Upper lobe of right lung (tissue), 1 donor: Measurements from ENCODE around the gene A1BG. TPM values are rescaled to one million over a fixed set of nuclear protein-coding genes. Genes with fewer than 3 reads are reported as not detected.
"Not testable (repeated sequence)": the region's sequence is repeated elsewhere in the genome, so short reads cannot be mapped to it uniquely, and the experiment has no call there.

Source experiments
- ATAC-seq: fragments of 200-7000 bp; cut with Tn5 transposase; one replicate; pipeline ENCODE4 v1.9.1; 2020; ENCODE audit warnings: mild to moderate bottlenecking, moderate library complexity
- DNase-seq: peaks from one replicate; pipeline ENCODE4 v3.0.0-alpha.2; 2020
- H3K27ac ChIP-seq: fragments of 200-600 bp; one replicate; pipeline ENCODE4 v1.8.0; 2022
- H3K27me3 ChIP-seq: fragments of 200-600 bp; one replicate; pipeline ENCODE4 v1.8.0; 2022; ENCODE audit warnings: mild to moderate bottlenecking
- H3K36me3 ChIP-seq: fragments of 200-600 bp; one replicate; pipeline ENCODE4 v1.8.0; 2022
- H3K4me1 ChIP-seq: fragments of 200-600 bp; one replicate; pipeline ENCODE4 v1.8.0; 2022
- H3K4me3 ChIP-seq: fragments of 200-600 bp; one replicate; pipeline ENCODE4 v1.8.0; 2022; ENCODE audit warnings: mild to moderate bottlenecking
- H3K9me3 ChIP-seq: fragments of 200-600 bp; one replicate; pipeline ENCODE4 v1.8.0; 2022
- intact Hi-C: fragments of 100-400 bp; cut with DNase I; formaldehyde crosslinking; loops from one replicate; pipeline ENCODE4 v1.11.0; 2022
- total RNA-seq: library from RNA; stranded (reverse); fragmentation: NEBNext Ultra II Directional; extraction: Animal tissue kit (Norgen Biotek cat#: 25700); gene quantifications from one replicate; pipeline ENCODE4 v1.2.1, GENCODE V29; 2021
- TF ChIP-seq, protein P1 (sequence below): fragments of 200-600 bp; IDR thresholded peaks from one replicate; pipeline ENCODE4 v1.8.0; 2022; ENCODE audit warnings: antibody characterized with exemption
- donor health status: DM: no; HTN: yes; CAD: no; lungs with severe emphysema.

A1BG gene
- total RNA-seq, 1 donor from 2014 or later = 12.7 TPM

DNA sequence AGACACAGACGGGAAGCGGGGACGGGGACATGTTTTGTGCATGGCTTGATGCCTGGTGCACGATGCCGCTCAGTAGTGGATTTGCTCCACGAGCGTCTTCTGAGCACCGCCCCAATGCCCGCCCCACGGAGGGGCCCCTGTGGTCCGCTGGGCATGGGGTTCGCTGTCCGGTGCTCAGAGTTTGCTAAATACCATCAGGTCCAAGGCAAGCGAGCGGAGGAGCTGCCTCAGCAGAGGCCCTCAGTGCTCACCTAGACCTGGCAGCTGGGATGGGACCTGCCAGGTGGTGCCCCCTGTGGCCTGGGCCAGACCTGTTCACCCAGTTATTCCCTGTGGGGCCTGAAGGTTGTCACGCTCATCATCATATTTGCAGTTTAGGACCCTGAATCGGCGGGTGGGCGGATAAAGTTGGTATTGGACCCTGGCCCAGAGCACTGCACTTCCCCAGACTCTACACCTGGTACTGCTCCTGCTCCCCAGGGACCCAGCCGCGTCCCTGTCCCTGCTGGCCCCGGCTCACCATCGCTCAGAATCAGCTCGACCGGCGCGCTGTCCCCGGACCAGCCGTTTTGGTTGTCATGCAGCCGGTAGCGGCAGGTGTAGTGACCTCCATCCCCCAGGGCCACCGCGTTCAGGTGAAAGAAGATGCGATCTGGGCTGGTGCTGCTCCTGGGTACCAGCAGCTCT lies 2.3 kb downstream of the A1BG start:
- intact Hi-C loops = no loop called here
- Histone ChIP-seq H3K4me1 (peaks cover 7% of the 10 kb centered on the region), H3K9me3 (no peaks in the 10 kb centered on the region), H3K27me3 (peaks cover 14% of the 10 kb centered on the region), H3K4me3 (no peak overlapping the region), H3K27ac (no peak overlapping the region), H3K36me3 (no peaks in the 10 kb centered on the region)
- DNase-seq (no peak), ATAC-seq (no peak)
- TF ChIP-seq, protein P1, sequence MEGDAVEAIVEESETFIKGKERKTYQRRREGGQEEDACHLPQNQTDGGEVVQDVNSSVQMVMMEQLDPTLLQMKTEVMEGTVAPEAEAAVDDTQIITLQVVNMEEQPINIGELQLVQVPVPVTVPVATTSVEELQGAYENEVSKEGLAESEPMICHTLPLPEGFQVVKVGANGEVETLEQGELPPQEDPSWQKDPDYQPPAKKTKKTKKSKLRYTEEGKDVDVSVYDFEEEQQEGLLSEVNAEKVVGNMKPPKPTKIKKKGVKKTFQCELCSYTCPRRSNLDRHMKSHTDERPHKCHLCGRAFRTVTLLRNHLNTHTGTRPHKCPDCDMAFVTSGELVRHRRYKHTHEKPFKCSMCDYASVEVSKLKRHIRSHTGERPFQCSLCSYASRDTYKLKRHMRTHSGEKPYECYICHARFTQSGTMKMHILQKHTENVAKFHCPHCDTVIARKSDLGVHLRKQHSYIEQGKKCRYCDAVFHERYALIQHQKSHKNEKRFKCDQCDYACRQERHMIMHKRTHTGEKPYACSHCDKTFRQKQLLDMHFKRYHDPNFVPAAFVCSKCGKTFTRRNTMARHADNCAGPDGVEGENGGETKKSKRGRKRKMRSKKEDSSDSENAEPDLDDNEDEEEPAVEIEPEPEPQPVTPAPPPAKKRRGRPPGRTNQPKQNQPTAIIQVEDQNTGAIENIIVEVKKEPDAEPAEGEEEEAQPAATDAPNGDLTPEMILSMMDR = no peak

DNA sequence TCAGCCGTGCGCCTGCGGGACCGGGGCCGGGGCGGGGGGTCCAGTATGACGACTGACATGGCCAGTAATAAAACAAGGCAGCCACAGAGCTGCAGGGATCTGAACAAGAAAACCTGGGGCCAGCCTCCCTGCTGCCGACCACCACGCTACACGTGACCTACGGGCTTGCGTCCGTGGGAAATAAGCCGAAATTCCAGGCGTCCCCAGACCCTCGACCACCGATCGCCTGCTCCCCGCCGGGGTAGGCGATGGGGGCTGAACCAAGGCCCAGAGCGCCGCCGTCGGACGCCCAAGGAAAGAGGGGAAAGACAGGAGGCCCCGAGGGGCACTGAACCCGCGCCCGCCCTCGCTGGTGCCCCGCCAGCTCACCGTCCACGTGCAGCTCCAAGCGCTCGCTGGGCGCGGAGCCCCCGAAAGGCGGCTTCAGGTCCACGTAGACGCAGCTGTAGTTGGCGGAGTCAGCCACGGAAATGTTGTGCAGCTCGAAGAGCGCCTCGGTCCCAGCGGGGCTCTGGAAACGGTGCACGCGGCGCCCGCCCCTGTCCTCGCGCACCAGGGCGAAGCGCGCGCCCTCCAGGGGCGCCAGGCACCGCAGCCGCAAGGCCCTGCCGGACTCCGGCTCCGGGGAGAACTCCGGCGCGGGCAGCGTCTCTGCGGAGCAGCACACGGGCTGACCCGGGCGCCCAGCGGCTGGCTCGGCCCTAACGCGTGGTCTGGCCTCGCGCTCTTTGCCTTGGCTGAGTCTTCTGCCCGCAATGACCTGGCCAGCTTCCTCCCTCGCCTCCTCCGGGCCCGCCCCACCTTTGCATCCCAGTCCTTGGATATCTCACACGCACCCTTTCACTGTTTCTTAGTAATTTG lies 3.1 kb downstream of the A1BG start:
- Histone ChIP-seq H3K27me3 (peaks cover 14% of the 10 kb centered on the region), H3K4me1 (peaks cover 5% of the 10 kb centered on the region), H3K27ac (no peak overlapping the region), H3K36me3 (no peaks in the 10 kb centered on the region), H3K9me3 (no peaks in the 10 kb centered on the region), H3K4me3 (no peak overlapping the region)
- no peak for ATAC-seq
- TF ChIP-seq, protein P1 = no peak
- no peak for DNase-seq
- intact Hi-C loops = no loop called here

DNA sequence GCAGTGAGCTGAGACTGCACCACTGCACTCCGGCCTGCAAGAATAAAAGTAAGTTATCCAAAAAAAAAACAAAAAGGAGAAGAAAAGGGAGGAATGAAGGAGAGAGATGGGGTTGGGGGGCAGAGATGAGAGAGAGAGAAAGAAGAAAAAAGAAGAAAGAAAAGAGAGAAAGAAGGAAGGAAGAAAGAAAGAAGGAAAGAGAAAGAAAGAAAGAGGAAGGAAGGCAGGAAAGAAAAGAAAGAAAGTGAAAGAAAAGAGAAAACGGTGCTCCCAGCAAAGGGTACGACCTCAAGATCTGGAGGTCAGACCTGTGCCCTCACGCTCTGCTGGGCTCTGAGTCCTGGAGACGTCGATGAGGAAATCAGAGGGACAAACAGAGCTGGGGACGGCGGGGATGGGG lies 3.7 kb downstream of the A1BG start:
- no peaks in the 10 kb centered on the region for H3K36me3 ChIP-seq
- peaks cover 5% of the 10 kb centered on the region for H3K4me1 ChIP-seq
- H3K9me3 ChIP-seq = no peaks in the 10 kb centered on the region
- TF ChIP-seq, protein P1 = no peak
- ATAC-seq (no peak), DNase-seq (no peak)
- H3K4me3 ChIP-seq = no peak overlapping the region
- intact Hi-C loops = no loop called here
- peaks cover 14% of the 10 kb centered on the region for H3K27me3 ChIP-seq
- H3K27ac ChIP-seq = no peak overlapping the region

DNA sequence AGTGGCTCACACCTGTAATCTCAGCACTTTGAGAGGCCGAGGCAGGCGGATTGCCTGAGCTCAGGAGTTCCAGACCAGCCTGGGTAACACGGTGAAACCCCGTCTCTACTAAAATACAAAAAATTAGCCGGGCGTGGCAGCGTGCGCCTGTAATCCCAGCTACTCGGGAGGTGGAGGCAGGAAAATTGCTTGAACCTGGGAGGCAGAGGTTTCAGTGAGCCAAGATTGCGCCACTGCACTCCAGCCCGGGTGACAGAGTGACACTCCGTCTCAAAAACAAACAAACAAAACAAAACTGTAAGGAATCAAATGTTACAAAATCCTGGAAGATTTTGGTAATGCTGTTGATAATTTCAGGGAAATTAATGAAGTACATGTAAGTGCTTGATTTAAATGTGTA lies 5.2 kb downstream of the A1BG start:
- H3K4me1 ChIP-seq, intact Hi-C loops, H3K36me3 ChIP-seq, DNase-seq, ATAC-seq, H3K9me3 ChIP-seq: not testable (repeated sequence)
- H3K27ac ChIP-seq = peak overlapping the region; percentile 65
- peak overlapping the region; percentile 73 for H3K4me3 ChIP-seq
- H3K27me3 ChIP-seq = peaks cover 14% of the 10 kb centered on the region

DNA sequence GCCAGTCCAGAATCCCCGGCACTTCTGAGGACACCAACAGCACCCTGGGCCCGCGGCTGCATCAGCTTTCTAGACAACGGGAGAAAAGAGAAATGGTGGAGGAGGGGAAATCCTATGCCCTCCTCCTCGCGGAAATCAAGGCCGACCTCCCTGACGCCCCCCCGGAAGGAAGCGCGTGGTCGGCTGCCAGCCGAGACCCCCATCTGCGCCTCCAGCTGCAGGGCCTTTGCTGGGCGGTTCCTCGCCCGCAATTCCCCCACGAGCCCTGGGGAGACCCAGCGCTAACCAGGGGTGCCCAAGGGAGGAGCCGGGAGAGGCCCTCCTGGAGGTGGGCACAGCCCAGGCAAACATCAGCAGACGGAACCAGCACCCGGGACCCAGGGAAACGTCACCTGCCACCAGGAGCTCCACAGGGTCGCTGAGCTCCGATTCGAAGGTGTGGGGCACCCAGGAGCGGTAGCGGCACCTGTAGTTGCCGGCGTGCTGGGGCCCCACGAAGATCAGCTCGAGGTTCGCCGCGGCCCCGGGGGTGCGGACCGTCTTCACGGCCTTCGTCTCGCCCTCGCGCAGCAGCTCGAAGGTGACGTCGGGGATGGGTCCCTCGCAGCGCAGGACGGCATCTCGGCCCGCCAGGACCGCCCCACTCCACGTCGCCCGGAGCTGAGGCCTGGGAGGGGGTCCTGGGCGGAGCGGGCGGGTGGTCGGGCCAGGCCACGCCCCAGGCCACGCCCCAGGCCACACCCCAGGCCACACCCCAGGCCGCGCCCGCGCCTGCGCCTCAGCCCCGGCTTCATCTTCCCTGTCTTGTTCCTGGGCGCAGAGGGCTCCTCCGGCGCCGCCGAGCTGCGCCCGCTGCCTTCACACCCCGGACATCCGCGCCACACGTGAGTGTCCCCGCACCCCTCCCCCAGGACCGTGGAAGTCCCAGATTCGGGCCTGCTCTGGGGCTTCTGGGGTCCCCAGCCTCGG lies 6.0 kb downstream of the A1BG start:
- ATAC-seq = peak; percentile 97
- peak; percentile 79 for DNase-seq
- peaks cover 14% of the 10 kb centered on the region for H3K27me3 ChIP-seq
- no peaks in the 10 kb centered on the region for H3K9me3 ChIP-seq
- H3K4me1 ChIP-seq = peaks cover 5% of the 10 kb centered on the region
- TF ChIP-seq, protein P1 = no peak
- intact Hi-C loops = no loop called here
- peak overlapping the region; percentile 79 for H3K27ac ChIP-seq
- peak overlapping the region; percentile 73 for H3K4me3 ChIP-seq
- H3K36me3 ChIP-seq = no peaks in the 10 kb centered on the region
